OCI-LY1 (cell line): Measurements from ENCODE around the gene BPIFB2.

ENCODE experiments used
- EZH2 ChIP-seq: fragments of 200-600 bp; sonication (generic), shearing (Covaris generic); IDR thresholded peaks from 2 replicates; pipeline ENCODE4 v1.8.0; 2017; ENCODE audit warnings: borderline replicate concordance, mixed run types, mild to moderate bottlenecking, antibody characterized with exemption, low read length, moderate library complexity, mixed read lengths
- TF ChIP-seq, protein P1 (sequence below): fragments of 200-600 bp; sonication (generic), shearing (Covaris generic); IDR thresholded peaks from 2 replicates; pipeline ENCODE4 v1.5.1; 2017; ENCODE audit warnings: mild to moderate bottlenecking, antibody characterized with exemption, low read length, moderate library complexity, mixed read lengths

GRCh38 chr20:33042983-33043730 lies 35.7 kb downstream of the BPIFB2 start:
- TF ChIP-seq, protein P1, sequence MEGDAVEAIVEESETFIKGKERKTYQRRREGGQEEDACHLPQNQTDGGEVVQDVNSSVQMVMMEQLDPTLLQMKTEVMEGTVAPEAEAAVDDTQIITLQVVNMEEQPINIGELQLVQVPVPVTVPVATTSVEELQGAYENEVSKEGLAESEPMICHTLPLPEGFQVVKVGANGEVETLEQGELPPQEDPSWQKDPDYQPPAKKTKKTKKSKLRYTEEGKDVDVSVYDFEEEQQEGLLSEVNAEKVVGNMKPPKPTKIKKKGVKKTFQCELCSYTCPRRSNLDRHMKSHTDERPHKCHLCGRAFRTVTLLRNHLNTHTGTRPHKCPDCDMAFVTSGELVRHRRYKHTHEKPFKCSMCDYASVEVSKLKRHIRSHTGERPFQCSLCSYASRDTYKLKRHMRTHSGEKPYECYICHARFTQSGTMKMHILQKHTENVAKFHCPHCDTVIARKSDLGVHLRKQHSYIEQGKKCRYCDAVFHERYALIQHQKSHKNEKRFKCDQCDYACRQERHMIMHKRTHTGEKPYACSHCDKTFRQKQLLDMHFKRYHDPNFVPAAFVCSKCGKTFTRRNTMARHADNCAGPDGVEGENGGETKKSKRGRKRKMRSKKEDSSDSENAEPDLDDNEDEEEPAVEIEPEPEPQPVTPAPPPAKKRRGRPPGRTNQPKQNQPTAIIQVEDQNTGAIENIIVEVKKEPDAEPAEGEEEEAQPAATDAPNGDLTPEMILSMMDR: no peak
- no peak for TF ChIP-seq EZH2
